ENCODE data around the gene PLD6.
A peak's percentile ranks its signal among the peaks of the same experiment; 100 is the strongest.
"Not testable (repeated sequence)": the region's sequence is repeated elsewhere in the genome, so short reads cannot be mapped to it uniquely, and the experiment has no call there.

The PLD6 gene, protein sequence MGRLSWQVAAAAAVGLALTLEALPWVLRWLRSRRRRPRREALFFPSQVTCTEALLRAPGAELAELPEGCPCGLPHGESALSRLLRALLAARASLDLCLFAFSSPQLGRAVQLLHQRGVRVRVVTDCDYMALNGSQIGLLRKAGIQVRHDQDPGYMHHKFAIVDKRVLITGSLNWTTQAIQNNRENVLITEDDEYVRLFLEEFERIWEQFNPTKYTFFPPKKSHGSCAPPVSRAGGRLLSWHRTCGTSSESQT

GRCh38 chr17:17206124-17206912, at the start of gene PLD6:
Gene PLD6, minus strand, starts transcription at chr17:17206333. Its CDS starts 47 bp downstream, at chr17:17206286.
- DNase-seq = peak; percentile 79

GRCh38 chr17:17255689-17256088, 49.6 kb upstream of the PLD6 start:
- DNase-seq = not testable (repeated sequence)

- no peak for DNase-seq
Observed at GRCh38 chr17:17254036-17254435, 47.9 kb upstream of the PLD6 start.

DNA sequence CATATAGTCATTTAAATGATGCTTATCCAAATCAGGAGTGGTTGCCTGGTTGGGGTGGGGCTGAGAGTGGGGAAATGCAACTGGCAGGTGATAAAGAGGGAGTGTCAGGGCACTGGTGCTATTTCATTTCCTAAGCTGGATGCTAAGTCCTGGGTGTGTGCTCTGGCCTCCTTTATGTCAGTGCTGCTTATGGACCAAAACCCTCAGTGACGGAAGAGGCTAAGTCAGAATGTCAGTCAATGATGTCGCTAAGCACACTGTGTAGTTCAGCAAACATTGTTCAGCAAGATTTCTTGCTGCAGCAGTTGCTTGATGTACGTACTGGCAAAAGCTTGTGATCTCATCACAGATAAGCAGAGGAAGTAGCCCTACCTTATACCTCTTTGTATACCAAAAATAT, 47.3 kb upstream of the PLD6 start:
- DNase-seq = no peak

GRCh38 chr17:17252149-17252661, 46.1 kb upstream of the PLD6 start:
- no peak for DNase-seq

DNA sequence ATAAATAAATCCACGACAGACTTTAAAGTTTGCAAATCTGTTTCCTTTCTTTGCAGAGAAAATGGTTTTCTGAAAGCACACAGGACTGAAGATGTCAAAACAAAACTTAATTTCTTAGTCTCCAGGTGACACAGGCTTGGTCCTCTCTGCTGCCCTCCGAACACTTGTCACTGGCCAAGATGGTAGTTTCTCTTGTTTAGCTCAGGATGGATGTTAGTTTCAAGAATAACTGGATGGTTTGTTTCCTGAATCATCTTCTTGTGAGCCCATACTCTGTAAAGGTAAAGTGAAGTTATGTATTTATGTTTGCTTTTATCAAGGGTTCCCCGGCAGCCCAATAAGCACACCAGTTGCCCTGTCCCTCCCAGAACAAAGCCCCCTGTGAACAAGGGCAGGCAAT, 40.7 kb upstream of the PLD6 start:
- no peak for DNase-seq

- no peak for DNase-seq
Observed at GRCh38 chr17:17243163-17243562, 37.0 kb upstream of the PLD6 start.

DNA sequence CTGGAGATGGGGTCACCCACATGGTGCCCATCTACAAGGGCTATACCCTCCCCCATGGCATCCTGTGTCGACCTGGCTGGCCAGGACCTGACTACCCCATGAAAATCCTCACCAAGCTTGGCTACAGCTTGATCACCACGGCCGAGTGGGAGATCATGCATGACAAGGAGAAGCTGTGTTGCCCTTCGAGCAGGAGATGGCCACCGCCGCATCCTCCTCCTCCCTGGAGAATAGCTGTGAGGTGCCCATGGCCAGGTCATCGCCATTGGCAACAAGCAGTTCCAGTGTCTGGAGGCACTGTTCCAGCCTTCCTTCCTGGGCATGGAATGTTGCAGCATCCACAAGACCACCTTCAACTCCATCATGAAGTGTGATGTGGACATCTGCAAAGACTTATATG, 36.1 kb upstream of the PLD6 start:
- DNase-seq = no peak

DNA sequence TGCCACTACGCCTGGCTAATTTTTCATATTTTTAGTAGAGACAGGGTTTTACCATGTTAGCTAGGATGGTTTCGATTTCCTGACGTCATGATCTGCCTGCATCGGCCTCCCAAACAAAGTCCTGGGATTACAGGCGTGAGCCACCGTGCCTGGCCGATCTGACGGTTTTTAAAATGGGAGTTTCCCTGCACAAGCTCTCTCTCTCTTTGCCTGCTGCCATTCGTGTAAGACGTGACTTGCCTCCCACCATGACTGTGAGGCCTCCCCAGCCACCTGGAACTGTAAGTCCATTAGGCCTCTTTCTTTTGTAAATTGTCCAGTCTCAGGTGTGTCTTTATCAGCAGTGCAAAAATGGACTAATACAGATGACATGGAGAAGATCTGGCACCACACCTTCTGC, 35.5 kb upstream of the PLD6 start:
- DNase-seq = no peak

DNA sequence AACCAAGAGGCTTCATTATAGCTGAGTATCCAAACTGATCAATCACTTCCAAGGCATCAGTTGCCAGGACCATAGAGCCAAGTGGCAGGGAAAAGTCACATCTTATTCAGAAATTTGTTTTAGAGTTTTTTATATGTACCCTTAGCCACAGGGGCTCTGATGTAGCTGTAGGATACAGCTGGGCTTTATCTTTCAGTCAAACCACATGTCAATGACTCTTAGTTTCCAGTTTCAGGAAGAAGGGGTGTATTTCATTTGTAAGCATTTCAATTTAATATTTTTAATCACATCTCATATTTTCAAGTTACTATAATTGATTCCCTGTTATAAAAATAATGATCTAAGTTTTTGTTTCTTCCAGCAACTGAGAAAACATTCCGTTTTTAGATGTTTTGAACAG, 33.7 kb upstream of the PLD6 start:
- DNase-seq = no peak

- DNase-seq = peak; percentile 80
Observed at GRCh38 chr17:17237026-17237799, 31.1 kb upstream of the PLD6 start, which contains the start of gene FLCN. Gene FLCN, minus strand, starts transcription at chr17:17237168. Its CDS starts 9,031 bp downstream, at chr17:17228137.

DNA sequence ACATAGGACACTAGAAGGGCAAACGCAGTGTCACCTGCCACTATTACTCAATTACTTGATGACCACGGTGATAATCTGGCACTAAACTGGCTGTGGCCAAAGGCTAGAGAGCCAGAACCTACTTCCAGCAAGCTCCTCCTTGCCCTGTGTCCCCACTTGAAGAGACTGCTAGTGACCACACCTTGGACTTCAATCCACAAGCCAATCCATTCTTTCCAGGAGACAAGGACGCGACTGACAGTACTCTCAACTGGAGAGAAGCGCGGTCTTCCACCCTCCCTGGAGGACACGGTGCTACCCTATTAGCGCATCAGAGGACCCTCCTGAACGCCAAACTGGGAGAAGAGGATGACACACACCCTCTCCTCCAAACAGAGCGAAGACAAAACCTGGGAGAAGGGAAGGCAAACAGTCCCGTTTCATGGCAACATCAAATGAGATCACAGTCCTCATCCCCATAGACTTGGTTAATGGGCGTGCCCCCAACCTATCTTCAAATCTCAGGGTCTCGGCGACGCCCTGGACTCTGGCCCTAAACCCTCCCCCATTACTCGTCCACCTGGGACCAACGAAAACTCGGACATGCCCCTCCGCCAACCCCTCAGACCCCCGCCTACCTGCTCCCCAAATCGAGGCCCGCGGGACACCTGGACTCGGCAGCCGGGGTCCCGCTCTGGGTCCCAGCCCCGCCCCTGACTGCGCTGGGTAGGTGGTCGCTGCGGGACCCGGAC, 30.3 kb upstream of the PLD6 start:
- DNase-seq = peak; percentile 6

DNA sequence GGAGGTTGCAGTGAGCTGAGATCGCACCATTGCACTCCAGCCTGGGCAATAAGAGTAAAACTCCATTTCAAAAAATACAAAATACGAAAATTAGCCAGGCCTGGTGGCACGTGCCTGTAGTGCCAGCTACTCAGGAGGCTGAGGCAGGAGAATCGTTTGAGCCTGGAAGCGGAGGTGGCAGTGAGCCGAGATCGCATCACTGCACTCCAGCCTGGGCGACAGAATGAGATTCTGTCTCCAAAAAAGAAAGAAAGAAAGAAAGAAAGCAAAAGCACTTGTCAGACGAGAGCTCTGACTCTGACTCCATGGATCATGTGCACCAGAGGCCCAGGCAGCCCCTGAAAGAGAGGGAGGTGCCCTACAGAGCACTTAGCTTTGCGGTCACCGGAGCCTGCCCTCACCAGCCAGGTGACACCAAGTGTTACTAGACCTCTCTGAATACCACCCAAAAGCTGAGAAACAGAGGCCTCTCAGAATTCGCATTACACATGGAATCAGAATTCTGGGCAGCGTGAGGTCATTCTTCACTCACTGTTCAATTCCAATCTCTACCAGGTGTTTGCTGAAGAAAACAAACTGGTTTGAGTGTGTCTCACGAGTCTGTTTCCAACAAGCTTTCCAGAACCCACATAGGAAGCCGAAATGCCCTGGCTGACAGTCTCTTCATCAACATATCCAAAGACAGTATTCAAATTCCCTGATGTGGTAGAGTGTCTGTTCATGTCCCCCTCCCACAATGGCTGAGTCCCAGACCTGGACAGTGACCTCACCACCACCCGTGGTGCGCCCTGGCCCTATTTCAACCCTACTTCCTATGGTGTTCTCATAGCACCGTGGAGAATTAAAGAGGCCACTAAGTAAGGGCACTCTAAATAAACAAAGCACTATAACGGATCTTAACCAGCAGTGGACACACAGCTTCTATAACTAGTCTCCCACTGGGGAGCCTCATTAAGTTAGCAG, 29.4 kb upstream of the PLD6 start:
- DNase-seq = peak; percentile 0

GRCh38 chr17:17232303-17232621, 26.1 kb upstream of the PLD6 start:
- no peak for DNase-seq

DNA sequence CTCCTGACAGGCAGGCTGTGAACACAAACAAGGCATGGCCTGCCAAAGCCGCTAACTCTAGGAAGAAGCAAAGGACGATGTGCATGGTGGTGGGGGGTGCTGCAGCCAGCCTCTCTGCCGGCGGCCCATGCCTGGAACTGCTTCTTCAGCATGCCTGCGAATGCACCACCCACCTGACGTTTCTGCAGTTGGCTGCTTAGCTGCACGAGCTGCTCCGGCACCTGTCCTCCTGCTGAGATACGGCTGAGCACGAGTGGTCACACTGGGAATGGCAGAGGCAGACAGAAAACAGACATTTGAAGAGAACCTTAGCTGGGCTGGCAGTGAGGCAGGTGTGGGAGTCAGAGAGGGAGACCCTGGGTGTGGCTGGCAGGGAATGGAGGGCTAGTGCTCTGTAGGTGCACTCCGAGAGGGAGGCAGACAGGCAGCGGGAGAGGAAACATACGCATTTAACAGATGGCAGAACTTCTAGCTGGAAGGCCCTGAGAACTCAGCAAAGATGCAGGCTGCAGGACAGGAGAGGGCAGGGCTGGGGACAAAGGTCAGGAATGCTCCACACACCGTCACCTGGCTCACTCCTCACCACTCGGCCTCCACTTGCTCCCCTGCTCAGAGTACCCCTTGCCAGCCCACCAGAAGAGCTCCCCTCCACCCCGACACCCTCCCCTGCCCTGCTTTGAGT, 25.6 kb upstream of the PLD6 start:
- no peak for DNase-seq

DNA sequence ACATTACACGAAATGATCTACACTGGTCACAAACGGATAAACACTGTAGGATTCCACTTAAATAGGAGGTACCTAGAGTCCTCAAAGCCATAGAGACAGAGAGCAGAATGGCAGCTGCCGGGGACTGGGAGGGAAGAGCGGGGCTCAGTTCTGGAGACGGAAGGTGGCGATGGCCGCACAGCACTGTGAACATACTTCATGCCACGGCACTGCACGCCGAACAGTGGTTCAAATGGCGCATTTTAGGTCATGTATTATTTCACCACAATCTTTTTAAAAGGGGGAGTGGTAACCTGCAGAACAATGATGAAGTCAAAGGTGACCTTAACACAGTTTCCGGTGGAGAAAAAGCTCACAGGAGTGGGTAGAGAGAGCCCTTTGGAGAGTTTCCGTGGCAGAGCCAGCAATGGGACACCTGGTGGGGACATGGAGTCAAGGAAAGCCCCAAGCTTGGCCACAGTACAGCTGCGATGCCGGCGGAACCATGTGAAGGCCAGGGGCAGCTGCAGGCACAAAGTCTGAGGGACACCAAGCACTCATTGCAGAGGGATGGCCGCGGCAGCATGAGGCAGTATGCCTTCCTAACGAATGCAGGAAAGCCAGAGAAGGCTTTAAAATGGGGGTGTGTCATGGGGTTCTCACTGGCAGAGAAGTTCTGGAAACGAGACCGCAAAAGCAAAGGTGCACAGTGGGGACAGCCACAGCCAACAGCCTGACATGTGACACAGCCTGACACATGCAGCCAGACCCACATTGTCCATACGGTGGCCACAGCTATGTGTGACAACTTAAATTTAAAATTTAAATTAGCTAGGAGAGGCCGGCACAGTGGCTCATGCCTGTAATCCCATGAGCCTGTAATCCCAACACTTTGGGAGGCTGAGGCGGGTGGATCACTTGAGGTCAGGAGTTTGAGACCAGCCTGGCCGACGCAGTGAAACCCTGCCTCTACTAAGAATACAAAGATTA, 23.6 kb upstream of the PLD6 start:
- DNase-seq = no peak

DNA sequence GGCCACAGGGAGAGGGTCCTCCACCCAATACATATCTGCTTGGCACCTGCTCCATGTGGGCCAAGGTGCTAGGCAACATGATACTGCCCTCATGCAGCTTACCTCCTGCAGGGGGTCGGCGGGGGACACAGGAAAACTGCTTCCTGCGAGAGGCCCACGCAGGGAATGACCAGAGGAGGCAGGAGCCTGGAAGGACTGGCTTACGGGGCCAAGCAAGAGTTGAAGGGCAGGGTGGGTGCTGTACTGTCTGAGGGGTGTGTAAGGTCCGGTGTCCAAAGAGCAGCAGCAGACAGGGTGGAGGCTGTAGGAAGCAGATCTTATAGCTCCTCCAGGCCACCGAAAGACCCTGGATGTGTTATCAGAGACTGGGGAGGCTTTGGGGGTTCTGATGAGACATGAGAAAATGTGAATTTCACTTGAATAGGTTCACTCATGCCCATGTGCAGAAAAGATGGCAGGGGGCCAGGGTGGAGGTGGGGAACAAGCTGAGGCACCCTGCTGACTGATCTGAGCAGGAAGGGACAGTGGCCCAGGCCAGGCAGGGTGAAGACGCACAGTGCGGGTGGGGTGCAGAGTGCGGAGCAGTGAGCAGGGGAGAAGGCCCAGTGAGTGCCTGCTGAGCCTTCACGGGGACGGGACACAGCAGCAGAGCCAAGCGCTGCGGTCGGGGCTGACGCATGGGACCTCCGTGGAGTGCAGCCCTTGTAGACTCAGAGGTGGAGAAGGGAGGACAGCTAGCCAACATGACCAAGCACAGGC, 22.6 kb upstream of the PLD6 start:
- no peak for DNase-seq

DNA sequence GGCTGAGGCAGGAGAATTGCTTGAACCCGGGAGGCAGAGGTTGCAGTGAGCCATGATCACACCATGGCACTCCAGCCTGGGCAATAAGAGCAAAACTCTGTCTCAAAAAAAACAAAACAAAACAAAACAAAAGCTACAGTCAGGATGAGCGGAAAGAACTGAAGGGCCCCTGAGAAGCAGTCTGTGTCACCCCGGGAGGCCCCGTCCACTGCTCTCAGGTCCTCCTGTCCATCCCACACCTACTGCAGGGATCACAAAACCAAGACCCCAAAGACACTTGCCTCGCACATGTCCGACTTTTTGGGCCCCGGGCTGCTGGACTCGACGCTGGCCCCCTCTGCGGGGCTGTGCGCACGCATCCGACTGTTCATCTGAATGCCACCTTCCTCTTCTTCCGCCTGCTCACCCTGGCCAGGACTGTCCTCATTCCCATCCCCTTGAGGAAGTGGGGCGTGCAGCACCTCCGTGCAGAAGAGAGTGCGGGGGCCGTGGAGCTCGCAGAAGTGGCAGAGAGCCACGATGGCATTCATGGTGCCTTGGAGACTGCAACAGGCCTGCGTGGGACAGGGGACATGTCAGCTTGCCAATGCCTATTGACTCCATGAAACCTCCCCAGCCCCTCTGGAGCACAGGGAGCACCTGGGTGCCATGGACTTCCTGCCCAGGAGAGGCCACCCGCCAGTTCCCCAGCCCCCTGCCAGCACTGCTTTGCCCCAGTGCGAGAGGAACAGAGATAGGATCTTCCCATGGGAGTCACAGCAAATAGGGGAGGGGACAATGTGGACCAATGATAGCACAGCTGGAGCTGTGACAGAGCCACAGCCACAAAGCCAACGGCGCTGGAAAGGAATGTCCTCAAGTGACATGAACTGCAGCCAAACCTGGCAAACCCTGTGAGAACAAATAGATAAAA, 21.7 kb upstream of the PLD6 start:
- no peak for DNase-seq
